Hepatocyte (in vitro differentiated cells): ENCODE results near the gene PANK2. TPM values are rescaled to one million over a fixed set of nuclear protein-coding genes. Genes with fewer than 3 reads are reported as not detected.

Experiments used
- DNase-seq: peaks from one replicate; pipeline ENCODE4 v3.0.0-alpha.2; 2016; ENCODE audit warnings: low spot score
- H2AFZ ChIP-seq: fragments of 200-600 bp; sonication (generic); 2 replicates; pipeline ENCODE4 v1.6.0; 2016; ENCODE audit warnings: antibody characterized with exemption, mild to moderate bottlenecking
- H3K27ac ChIP-seq: fragments of 200-600 bp; sonication (generic); 2 replicates; pipeline ENCODE4 v1.5.1; 2016; ENCODE audit warnings: mild to moderate bottlenecking
- H3K27me3 ChIP-seq: fragments of 200-600 bp; sonication (generic); 2 replicates; pipeline ENCODE4 v1.6.1; 2016
- H3K36me3 ChIP-seq: fragments of 200-600 bp; sonication (generic); replicated peaks from 2 replicates; pipeline ENCODE4 v1.5.1; 2016; ENCODE audit warnings: low read depth; ENCODE audit not compliant: insufficient read depth
- H3K4me1 ChIP-seq: fragments of 200-600 bp; sonication (generic); 2 replicates; pipeline ENCODE4 v1.5.1; 2016; ENCODE audit warnings: mild to moderate bottlenecking, moderate library complexity; ENCODE audit not compliant: insufficient read depth
- H3K4me2 ChIP-seq: fragments of 200-600 bp; sonication (generic); 2 replicates; pipeline ENCODE4 v1.6.0; 2016
- H3K4me3 ChIP-seq: fragments of 200-600 bp; sonication (generic); 2 replicates; pipeline ENCODE4 v1.5.1; 2016; ENCODE audit warnings: mild to moderate bottlenecking
- H3K79me2 ChIP-seq: fragments of 200-600 bp; sonication (generic); 2 replicates; pipeline ENCODE4 v1.6.0; 2017; ENCODE audit warnings: mild to moderate bottlenecking
- H3K9me2 ChIP-seq: fragments of 200-600 bp; sonication (generic); replicated peaks from 2 replicates; pipeline ENCODE4 v1.6.0; 2017; ENCODE audit warnings: mild to moderate bottlenecking; ENCODE audit not compliant: insufficient read depth
- H3K9me3 ChIP-seq: fragments of 200-600 bp; sonication (generic); 2 replicates; pipeline ENCODE4 v1.5.1; 2016; ENCODE audit warnings: low read depth, mild to moderate bottlenecking
- H4K20me1 ChIP-seq: fragments of 200-600 bp; sonication (generic); 2 replicates; pipeline ENCODE4 v1.6.0; 2016; ENCODE audit warnings: mild to moderate bottlenecking; ENCODE audit not compliant: insufficient read depth, poor library complexity, severe bottlenecking
- EZH2 ChIP-seq: fragments of 200-600 bp; sonication (generic); IDR thresholded peaks from 2 replicates; pipeline ENCODE4 v1.6.1; 2016; ENCODE audit warnings: antibody characterized with exemption, mild to moderate bottlenecking, borderline replicate concordance
- EZH2phosphoT487 ChIP-seq: fragments of 200-600 bp; sonication (generic); IDR thresholded peaks from one replicate; pipeline ENCODE4 v1.6.1; 2018; ENCODE audit warnings: antibody characterized with exemption, mild to moderate bottlenecking, low read depth, moderate library complexity; ENCODE audit not compliant: unreplicated experiment, severe bottlenecking
- WGBS: methylation state at CpG from one replicate; pipeline ENCODE4 v1.1.6; 2016; ENCODE audit warnings: low lambda C conversion rate; ENCODE audit errors: missing lambda C conversion rate; 5-methylcytosine and 5-hydroxymethylcytosine counted together
- polyA plus RNA-seq: library from polyadenylated mRNA; unstranded; fragments of >200 nt; fragmentation: Nextera tagmentation; extraction: Ambion mirVana; gene quantifications from 2 replicates; pipeline ENCODE4 v1.2.1, GENCODE V29; 2016
- total RNA-seq: library from RNA; depleted of rRNA; stranded (reverse); fragments of >200 nt; gene quantifications from 2 replicates; pipeline ENCODE4 v1.2.3, GENCODE V29; 2014
- TF ChIP-seq, protein P1 (sequence below): fragments of 200-600 bp; sonication (generic); IDR thresholded peaks from 2 replicates; pipeline ENCODE4 v1.5.1; 2016; ENCODE audit warnings: antibody characterized with exemption, mild to moderate bottlenecking; ENCODE audit not compliant: poor library complexity

Gene PANK2
- total and polyA plus RNA-seq, 2 experiments from 2014 or later, result 24.1 to 37.6 TPM

DNA sequence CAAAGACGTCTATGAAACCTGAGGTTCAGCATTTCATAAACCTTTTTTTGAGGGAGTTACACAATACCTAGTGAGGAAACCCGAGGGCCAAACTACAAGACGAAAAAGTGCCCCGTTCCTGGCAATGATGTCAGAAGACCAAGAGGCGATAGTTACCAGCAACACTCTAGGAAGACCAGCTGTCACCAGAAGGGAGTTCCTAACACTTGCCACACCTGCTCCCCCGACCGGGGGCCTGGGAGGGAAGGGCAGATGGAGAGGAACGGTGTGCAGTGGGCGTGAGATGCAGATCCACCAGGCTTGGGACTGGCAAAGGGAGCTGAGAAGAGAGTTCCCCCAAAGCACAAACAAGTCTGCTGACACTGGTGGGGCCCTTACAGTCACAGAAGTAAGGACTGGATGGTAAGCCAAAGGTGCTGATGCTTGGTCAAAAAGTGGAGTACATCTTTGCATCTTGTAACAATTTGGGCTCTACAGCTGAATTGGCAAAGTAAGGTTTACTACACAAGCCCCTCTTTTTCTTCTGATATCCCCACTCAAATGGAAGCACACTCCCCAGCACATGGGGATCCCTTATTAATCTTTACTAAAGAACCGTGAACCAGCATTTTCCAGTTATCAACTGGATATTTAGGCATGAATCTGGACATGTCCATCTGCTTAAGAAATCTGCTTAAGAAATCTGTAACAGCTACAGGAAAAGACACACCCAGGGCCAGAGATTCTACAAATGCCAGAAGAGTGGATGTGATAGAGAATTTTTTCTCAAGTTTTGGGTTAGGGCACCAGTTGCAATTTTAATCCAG lies 38.5 kb downstream of the PANK2 start:
- H3K4me3 ChIP-seq, result no peak overlapping the region
- 69% methylated on average over 10 of the region's 10 CpGs for WGBS
- H3K27me3 ChIP-seq, result no peaks in the 10 kb centered on the region
- no peak overlapping the region for H3K4me2 ChIP-seq
- H4K20me1 ChIP-seq, result peaks cover 10% of the 10 kb centered on the region
- H2AFZ ChIP-seq, result no peak overlapping the region
- H3K27ac ChIP-seq, result peak overlapping the region; percentile 3
- H3K79me2 ChIP-seq, result no peaks in the 10 kb centered on the region
- no peaks in the 10 kb centered on the region for H3K36me3 ChIP-seq
- TF ChIP-seq EZH2 (no peak), EZH2phosphoT487 (no peak)
- TF ChIP-seq, protein P1, sequence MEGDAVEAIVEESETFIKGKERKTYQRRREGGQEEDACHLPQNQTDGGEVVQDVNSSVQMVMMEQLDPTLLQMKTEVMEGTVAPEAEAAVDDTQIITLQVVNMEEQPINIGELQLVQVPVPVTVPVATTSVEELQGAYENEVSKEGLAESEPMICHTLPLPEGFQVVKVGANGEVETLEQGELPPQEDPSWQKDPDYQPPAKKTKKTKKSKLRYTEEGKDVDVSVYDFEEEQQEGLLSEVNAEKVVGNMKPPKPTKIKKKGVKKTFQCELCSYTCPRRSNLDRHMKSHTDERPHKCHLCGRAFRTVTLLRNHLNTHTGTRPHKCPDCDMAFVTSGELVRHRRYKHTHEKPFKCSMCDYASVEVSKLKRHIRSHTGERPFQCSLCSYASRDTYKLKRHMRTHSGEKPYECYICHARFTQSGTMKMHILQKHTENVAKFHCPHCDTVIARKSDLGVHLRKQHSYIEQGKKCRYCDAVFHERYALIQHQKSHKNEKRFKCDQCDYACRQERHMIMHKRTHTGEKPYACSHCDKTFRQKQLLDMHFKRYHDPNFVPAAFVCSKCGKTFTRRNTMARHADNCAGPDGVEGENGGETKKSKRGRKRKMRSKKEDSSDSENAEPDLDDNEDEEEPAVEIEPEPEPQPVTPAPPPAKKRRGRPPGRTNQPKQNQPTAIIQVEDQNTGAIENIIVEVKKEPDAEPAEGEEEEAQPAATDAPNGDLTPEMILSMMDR, result no peak
- peaks cover 8% of the 10 kb centered on the region for H3K4me1 ChIP-seq
- no peaks in the 10 kb centered on the region for H3K9me2 ChIP-seq
- H3K9me3 ChIP-seq, result no peaks in the 10 kb centered on the region
- peak; percentile 19 for DNase-seq

DNA sequence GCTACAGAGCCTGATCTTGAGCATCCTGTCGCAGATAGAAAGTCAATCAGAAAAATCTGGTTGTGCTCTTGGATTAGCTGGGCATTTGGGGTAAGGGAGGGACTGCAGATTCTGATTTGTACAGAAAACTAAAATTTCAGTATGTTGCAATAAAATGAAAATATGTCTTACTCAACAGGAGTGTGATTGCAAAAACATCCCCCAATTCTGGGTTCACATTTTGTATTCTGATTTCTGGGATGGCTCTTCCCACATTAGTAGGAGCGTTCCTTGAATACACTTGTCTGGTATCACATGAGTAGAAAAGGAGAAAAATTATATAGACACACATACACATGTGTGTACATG lies 40.5 kb downstream of the PANK2 start:
- Histone ChIP-seq H3K4me2 (no peak overlapping the region), H3K9me2 (no peaks in the 10 kb centered on the region), H4K20me1 (peaks cover 5% of the 10 kb centered on the region), H3K27me3 (no peaks in the 10 kb centered on the region), H3K4me1 (peaks cover 10% of the 10 kb centered on the region), H3K9me3 (no peaks in the 10 kb centered on the region), H3K4me3 (no peak overlapping the region), H3K79me2 (no peaks in the 10 kb centered on the region), H3K27ac (no peak overlapping the region), H3K36me3 (no peaks in the 10 kb centered on the region), H2AFZ (no peak overlapping the region)
- TF ChIP-seq, protein P1, result no peak
- no peak for TF ChIP-seq EZH2
- TF ChIP-seq EZH2phosphoT487, result no peak
- no peak for DNase-seq
- WGBS, result 94% methylated on average over 2 of the region's 2 CpGs

DNA sequence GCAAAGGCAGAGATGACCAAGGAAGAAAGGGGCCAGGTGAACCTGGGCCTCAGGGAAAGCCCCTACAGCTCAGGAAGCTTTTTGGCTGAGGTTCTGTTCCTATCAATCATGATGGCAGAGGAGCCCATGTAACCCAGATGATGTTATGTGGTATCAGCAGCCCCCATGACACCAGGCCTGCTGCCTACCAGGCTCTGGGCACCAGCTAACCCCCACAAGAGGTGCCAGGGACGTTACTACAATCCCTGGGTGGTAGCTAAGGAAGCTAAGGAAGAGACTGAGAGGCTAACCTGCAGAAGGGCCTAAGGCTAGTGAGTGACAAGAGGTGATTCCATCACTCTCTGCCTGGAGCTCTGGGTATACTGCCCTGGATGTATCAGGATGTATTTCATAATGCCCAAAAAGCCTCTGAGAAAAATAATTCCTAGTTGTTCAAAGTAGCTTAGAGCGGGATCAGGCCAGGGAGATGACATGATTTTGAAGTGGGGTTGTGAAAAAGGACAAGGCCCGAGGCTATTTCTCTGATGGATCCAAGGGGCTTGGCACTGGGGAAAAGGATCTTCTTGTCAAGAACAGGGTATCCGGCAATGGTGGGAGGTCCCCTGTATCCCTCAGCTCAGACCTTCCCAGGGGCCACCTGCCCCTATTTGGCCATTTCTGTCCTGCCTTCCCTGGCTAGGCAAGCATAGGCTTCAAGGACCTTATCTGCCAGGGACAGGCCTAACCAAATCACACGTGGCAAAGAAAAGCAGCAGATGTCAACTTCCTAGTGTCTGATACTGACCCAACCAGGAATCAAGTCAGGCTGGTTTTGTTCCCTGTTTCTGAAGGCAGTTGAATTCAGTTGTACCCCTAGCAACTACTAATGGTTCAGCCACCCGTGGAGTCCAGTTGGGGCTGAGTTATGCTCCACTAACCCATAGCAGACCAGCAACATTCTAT lies 41.3 kb downstream of the PANK2 start:
- no peak overlapping the region for H3K27ac ChIP-seq
- no peaks in the 10 kb centered on the region for H3K9me2 ChIP-seq
- TF ChIP-seq, protein P1, result no peak
- TF ChIP-seq EZH2phosphoT487 (no peak), EZH2 (no peak)
- H4K20me1 ChIP-seq, result peaks cover 5% of the 10 kb centered on the region
- DNase-seq, result no peak
- H3K27me3 ChIP-seq, result no peaks in the 10 kb centered on the region
- 70% methylated on average over 6 of the region's 6 CpGs for WGBS
- H3K4me2 ChIP-seq, result no peak overlapping the region
- no peaks in the 10 kb centered on the region for H3K9me3 ChIP-seq
- H3K4me3 ChIP-seq, result no peak overlapping the region
- H3K4me1 ChIP-seq, result peaks cover 14% of the 10 kb centered on the region
- no peaks in the 10 kb centered on the region for H3K36me3 ChIP-seq
- no peaks in the 10 kb centered on the region for H3K79me2 ChIP-seq
- H2AFZ ChIP-seq, result no peak overlapping the region
